ENCODE results near the gene ZNF91. TPM values are rescaled to one million over a fixed set of nuclear protein-coding genes. Genes with fewer than 3 reads are reported as not detected.
"Not testable (repeated sequence)": the region's sequence is repeated elsewhere in the genome, so short reads cannot be mapped to it uniquely, and the experiment has no call there.

Gene ZNF91
- total RNA-seq, 2 experiments from 2014 or later, result 23.8 to 24.7 TPM

DNA sequence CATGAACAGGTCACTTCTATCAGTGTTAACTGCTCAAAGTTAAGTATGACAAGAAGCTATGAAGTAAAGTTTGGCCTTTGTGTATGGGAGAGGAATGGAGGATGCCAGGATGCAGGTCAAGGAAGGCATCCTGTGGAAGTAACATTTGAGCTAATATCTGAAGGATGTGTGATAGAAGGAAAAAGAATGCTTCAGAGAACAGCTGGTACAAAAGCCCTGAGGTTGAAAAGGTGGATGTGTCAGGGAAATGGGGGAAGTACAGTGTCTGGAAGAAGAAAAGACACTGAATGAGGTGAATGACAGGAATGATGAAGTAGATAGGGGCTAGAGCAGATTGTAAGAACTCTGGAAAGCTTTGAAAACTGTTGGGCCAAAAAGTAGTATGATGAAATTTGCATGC, 67.1 kb downstream of the ZNF91 start:
- ChIA-PET POLR2A (no interaction called here), CTCF (no interaction called here)

DNA sequence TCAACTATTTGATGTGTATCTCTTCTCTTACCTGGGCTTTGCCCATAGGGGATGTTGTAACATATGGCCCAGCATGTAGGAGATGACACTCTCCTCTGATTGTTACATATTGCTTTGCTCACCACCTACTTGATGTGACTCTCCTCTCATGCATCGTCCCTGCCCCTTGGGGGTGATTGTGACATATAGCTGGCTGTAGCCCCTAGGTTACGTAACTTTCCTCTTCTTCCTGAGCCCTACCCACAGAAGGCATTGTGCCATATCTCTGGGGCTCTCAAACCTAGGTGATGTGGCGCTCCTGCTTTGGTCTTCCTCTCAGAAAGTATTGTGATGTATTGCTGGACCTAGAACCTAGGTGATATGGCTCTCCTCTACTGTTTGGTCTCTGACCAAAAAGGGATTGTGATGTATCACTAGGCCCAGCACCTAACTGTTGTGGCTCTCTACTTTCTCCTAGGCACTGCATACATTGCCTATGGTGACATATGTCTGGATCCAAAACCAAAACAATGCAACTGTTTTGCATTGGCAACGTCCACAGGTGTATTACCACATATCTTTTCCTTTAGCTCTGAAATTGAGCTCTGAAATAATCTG, 73.2 kb downstream of the ZNF91 start:
- CTCF ChIA-PET, result no interaction called here
- POLR2A ChIA-PET, result no interaction called here

DNA sequence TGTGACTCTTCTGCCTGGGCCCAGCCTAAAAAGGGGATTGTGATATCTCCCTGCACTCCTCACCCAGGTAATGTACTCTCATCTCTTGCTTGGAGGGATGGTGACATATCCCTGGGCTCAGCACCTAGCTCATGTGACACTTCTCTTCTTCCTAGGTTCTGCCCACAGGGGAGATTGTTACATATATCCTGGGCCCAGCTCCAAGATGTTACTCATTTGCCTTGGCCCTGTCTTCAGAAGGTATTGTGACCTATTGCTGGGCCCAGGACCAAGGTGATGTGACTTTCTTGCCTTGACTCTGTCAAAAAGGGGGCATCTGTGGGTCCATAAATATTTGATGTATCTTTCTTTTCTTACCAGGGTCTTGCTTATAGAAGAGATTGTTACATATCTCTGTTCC, 73.9 kb downstream of the ZNF91 start:
- CTCF ChIA-PET, POLR2A ChIA-PET: not testable (repeated sequence)

DNA sequence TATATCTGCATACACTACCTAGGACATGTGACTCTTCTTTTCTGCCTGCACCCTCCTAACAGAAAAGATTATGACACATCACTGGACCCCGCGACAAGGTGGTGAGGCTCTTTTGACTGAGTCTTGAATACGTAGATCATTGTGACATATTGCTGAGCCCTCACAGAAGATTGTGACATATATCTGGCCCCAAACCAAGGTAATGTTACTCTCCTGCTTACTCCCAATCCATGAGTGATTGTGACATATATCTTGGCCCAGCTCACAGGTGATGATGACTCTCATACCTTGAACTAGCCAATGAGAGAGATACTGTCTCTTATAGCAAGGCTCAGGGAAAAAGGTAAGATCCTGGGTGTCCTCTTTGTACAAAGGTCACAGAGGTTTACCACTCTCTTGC, 75.7 kb downstream of the ZNF91 start:
- CTCF ChIA-PET, result not testable (repeated sequence)
- POLR2A ChIA-PET, result interaction anchor here (0.6 kb wide), 1 partner anchor 53 kb away, joined by 5 read pairs; no protein-coding TSS in a partner anchor

DNA sequence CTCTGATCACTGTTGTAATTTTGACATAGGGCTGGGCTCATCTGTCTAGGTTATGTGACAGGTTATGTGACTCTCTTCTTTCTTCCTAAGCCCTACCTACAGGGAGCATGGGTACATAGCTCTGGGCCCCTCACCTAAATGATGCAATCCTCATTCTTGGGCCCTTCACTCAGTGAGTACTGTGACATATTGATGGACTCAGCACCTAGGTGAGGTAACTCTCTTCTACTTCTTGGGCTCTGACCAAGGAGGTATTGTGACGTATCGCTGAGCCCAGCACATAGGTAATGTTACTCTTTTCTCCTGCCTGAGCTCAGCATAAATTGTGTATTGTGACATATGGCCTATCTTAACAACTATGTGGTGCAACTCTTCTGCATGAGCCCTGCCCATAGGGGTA, 76.3 kb downstream of the ZNF91 start:
- POLR2A ChIA-PET, result interaction anchor here (0.6 kb wide), 1 partner anchor 53 kb away, joined by 5 read pairs; no protein-coding TSS in a partner anchor
- CTCF ChIA-PET, result not testable (repeated sequence)

DNA sequence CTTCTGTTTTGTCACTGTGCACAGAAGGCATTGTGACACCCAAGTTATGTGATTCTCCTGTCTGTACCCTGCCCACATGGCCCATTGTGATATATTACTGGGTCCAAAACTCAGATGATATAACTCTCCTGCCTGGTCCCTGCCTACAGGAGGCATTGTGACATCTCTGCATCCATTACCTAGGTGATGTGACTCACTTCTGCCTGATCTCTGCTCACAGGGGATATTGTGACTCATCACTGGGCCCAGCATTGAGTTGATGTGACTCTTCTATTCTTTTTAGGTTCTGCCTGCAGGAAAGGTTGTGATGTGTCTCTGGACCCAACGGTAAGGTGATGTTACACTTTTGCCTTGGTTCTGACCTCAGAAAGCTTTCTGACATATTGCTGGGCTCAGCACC, 77.1 kb downstream of the ZNF91 start:
- ChIA-PET POLR2A (no interaction called here), CTCF (no interaction called here)

DNA sequence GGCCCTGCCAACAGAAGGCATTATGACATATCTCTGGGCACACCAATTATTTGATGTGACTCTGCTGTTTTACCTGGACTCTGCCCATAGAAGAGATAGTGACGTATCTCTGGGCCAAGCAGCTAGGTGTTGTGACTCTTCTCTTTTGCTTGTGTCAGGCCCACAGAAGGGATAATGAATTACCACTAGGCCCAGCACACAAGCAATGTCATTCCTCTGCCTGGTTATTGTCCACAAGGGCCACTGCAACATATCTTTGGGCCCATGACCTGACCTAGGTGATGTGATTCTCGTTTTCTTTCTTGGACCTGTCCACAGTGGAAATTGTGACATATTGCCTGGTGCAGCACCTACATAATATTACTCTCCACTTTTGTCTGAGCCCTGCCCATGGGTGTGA, 80.0 kb downstream of the ZNF91 start:
- ChIA-PET CTCF (no interaction called here), POLR2A (no interaction called here)

DNA sequence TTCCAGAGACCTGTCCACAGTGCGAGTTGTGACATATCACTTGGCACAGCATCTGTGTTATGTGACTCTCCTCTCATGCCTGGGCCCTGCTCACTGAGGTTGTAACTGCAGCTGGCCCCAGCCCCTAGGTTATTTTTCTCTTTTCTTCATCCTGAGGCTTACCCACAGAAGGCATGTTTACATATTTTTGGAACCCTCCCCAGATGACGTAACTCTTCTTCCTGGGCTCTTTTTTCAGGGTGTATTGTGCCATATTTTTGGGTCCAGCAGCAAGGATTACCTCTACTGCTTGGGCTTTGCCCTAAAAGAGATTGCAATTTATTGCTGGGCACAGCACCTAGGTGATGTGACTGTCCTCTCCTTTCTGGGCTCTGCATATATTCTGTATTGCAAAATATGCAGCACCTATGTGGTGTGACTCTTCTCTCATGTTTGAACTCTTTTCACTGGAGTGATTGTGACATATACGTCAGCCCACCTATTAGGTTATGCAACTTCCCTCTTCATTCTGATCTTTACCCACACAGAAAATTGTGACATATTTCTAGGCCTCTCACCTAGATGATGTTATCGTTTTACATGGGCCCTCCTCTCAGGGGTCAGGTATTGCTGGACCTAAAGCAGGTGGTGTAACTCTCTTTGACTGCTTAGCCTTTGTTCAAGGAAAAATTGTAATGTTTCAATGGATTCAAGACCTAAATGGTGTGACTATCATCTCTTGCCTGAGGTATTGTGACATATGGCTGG, 80.6 kb downstream of the ZNF91 start:
- CTCF ChIA-PET, result no interaction called here
- POLR2A ChIA-PET, result no interaction called here

DNA sequence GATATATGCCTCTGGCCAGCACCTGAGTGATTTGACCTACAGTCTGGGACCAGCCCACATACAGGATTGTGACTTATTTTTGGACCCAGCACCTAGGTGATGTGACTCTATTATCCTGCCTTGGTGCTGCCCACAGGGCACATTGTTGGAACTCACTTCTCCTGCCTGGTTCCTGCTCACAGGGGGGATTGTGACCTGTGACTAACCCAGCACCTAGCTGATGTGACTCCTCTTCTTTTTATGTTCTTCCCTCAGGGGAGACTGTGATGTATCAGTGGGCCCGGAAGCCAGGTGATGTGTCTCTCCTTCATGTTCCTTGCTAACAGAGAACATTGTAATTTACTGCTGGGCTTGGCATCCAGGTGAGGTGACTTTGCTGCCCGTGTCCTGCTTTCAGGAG, 82.1 kb downstream of the ZNF91 start:
- ChIA-PET POLR2A (no interaction called here), CTCF (no interaction called here)

DNA sequence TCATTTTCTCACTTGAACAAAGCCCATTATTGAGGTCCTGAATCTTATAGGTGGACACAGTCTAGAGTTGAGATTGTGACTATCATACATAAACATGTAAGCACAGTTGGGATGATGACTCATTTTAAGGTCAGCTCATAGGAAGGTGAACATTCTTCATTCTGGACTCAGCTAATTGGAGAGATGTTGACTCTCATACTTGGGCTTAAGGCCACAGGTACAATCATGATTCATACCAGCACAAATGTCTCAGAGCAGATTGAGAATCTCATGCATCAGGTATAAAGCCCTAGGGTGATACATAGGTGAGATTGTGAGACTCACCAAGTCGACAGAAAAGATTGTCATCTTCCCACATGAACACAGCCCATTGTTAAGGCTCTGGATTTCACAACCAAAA, 82.8 kb downstream of the ZNF91 start:
- ChIA-PET POLR2A (no interaction called here), CTCF (no interaction called here)

DNA sequence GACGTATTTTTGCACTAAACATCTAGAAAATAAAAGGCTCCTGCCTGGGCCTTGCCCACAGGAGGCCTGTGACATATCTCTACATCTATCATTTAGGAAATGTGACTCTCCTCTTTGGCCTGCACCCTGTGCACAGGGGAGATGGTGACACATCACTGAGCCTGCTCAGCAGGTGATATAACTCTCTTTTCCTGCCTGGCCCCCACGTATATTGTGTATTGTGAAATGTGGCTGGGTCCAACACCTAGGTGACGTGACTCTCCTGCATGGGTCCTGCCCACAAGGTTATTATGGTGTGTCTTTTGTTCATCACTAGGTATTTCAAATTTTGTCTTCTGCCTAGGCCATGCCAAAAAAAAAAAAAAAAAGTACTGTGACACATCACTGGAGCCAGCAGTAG, 83.7 kb downstream of the ZNF91 start:
- ChIA-PET CTCF (no interaction called here), POLR2A (no interaction called here)

DNA sequence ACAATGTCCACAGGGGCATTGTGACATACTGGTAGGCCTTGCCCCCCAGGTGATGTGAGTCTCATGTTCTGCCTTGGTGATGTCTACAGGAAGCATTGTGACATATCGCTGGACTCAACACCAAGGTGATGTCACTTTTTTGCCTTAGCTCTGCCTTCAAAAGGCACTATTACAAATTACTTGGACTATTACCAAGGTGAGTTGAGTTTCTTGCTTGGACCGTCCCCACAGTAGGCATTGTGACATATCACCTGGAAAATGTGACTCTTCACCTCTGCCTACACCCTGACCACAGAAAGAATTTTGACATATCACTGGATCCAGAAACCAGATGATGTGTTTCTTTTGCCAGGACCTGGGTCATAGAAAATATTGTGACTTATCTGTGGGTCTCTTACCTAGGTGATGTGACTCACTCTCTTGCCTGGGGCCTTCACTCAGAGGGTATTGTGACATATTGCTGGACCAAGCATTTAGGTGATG, 84.5 kb downstream of the ZNF91 start:
- ChIA-PET POLR2A (no interaction called here), CTCF (no interaction called here)

DNA sequence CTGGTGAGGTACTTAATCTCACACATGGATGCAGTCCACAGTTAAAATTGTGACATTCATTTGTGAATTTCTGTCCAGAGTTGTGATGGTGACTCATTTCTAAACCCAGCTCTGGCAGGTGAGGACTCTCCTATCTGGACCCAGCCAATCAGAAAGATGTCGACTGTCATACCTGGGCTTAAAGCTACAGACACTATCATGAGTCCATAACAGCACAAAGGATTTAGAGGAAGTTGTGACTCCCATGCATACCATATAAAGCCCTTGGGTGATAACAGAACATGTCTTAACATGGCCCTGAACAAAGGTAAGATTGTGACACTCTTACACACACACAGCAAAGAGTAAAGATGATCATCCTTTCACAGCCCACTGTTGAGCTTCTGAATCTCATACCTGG, 85.3 kb downstream of the ZNF91 start:
- CTCF ChIA-PET, result no interaction called here

DNA sequence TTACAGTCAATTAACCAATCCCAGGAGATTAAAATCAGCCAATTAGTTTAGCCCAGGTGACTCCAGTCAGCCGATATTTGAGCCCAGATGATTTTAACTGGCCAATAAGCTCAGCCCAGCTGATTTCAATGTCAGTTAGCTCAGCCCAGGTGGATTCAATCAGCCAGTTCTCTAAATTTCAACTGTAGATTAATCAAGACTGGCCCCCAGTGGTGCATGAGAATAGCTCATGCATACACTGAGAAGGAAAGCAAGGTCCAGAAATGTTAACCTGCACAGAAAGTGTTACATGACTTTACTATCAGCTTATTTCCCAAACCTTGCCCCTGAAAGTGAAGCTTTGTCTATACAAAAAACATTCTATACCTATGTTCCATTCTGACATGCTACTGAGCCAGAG, 89.7 kb downstream of the ZNF91 start:
- ChIA-PET CTCF (interaction anchor here (0.7 kb wide), 1 partner anchor 167 kb away, joined by 3 read pairs; no protein-coding TSS in a partner anchor), POLR2A (no interaction called here)

More for the DNA sequence above, 85.3 kb downstream of the ZNF91 start:
- POLR2A ChIA-PET, result no interaction called here

DNA sequence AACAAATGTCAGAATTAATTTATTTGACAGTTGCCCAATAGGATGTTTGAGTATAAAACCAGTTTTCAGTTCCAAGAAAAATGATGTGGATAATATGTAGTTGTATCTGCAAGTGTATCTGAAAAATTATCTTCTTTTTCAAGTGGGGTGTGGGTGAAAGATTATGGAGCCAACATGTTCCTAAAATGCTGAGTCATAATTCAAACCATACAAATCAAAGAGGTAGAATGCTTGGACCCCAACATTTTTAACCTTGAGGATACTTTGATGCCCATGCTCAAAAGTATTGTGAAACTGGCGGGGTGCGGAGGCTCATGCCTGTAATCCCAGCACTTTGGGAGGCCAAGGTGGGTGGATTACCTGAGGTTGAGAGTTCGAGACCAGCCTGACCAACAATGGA, 91.0 kb downstream of the ZNF91 start:
- POLR2A ChIA-PET, result no interaction called here

DNA sequence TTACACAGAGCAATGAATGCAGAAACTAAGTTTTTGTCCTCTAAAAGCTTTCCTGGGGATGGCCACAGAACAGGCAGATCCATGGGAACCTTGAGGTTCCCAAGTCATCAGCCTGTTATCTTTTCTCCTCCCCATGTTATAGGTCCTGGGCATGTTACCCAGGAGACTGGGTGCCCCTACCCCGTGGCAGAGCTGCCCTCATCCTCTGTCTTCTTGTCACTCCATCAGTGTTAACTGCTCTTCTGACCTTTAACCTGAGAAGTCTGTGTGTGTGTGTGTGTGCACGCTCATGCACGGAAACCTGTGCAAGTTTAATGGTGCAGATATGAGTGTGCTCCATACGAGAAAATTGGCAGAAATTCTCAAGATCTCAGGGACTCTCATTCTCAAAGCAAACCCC, 101.1 kb downstream of the ZNF91 start:
- ChIA-PET CTCF (no interaction called here), POLR2A (no interaction called here)

More for the DNA sequence above, 91.0 kb downstream of the ZNF91 start:
- CTCF ChIA-PET, result no interaction called here

DNA sequence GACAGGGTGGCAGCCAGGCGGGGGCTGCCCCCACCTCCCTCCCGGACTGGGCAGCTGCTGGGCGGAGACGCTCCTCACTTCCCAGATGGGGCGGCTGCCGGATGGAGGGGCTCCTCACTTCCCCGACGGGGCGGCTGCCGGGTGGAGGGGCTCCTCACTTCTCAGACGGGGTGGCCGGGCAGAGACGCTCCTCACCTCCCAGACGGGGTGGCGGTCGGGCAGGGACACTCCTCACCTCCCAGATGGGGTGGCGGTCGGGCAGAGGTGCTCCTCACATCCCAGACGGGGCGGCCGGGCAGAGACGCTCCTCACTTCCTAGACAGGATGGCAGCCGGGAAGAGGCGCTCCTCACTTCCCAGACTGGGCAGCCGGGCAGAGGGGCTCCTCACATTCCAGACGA, 105.3 kb downstream of the ZNF91 start:
- POLR2A ChIA-PET, CTCF ChIA-PET: not testable (repeated sequence)

Other genes starting within 250 kb of the ZNF91 start
- 10 to 100 TPM; 12.2 to 12.5 TPM for gene ZNF724, start 145.1 kb downstream of the ZNF91 start, total RNA-seq

Measured in activated CD8-positive, alpha-beta memory T cell treated with anti-CD3 and anti-CD28 coated beads for 36 hours (primary cell).